ENCODE measurements around the gene SV2B. TPM values are rescaled to one million over a fixed set of nuclear protein-coding genes. Genes with fewer than 3 reads are reported as not detected.

Gene SV2B
- total RNA-seq, 1 experiment from 2014 or later, result not detected

DNA sequence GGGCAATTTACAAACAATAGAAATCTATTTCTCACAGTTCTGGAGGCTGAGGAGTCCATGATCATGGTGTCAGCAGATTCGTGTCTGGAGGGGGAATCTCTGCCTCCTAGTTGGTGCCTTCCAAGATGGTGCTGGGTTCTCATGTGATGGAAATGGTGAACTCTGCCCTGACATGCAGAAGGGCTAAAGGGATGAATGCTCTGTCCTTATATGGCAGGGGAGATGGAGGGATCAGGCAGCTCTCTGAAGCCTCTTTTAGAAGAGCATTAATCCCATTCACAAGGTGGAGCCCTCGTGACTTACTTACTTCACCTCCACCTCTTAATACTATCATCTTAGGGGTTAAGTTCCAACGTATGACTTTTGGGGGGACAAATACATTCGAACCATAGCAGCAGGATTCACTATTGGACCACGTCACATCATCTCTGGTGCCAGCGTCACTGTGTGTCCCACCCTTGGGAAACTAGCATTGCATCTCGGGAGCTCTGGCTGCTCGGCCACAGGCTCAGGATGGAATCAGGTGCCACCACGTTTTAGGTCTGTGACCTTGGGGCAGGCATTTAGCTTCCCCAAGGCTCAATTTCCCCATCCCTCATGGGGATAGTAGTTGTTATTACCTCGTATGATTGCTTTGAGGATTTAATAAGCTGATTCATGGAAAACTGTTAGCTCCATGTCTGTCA, 53.0 kb downstream of the SV2B start:
- intact Hi-C loops (cut with micrococcal nuclease; ENCODE audit: unreplicated experiment), result no loop called here
- DNase-seq, result no peak
- Histone ChIP-seq H3F3A (ENCODE audit: insufficient read depth, low read depth) (no peaks in the 10 kb centered on the region), H3K9me3 (ENCODE audit: insufficient read depth, low read depth) (no peaks in the 10 kb centered on the region), H3K4me2 (no peak overlapping the region), H3K4me1 (replicated peaks; ENCODE audit: insufficient read depth) (no peaks in the 10 kb centered on the region), H3K4me3 (no peak overlapping the region), H3K36me3 (ENCODE audit: low read depth) (no peaks in the 10 kb centered on the region), H3K27me3 (ENCODE audit: insufficient read depth, low read depth) (peaks cover 21% of the 10 kb centered on the region; the same call in 1 of the 2 replicates), H3K9me2 (ENCODE audit: insufficient read depth) (no peaks in the 10 kb centered on the region), H3K79me2 (ENCODE audit: low read depth) (no peaks in the 10 kb centered on the region), H4K20me1 (ENCODE audit: insufficient read depth) (no peaks in the 10 kb centered on the region), H3K27ac (no peak overlapping the region), H2AFZ (no peak overlapping the region)
- TF ChIP-seq, protein P1, sequence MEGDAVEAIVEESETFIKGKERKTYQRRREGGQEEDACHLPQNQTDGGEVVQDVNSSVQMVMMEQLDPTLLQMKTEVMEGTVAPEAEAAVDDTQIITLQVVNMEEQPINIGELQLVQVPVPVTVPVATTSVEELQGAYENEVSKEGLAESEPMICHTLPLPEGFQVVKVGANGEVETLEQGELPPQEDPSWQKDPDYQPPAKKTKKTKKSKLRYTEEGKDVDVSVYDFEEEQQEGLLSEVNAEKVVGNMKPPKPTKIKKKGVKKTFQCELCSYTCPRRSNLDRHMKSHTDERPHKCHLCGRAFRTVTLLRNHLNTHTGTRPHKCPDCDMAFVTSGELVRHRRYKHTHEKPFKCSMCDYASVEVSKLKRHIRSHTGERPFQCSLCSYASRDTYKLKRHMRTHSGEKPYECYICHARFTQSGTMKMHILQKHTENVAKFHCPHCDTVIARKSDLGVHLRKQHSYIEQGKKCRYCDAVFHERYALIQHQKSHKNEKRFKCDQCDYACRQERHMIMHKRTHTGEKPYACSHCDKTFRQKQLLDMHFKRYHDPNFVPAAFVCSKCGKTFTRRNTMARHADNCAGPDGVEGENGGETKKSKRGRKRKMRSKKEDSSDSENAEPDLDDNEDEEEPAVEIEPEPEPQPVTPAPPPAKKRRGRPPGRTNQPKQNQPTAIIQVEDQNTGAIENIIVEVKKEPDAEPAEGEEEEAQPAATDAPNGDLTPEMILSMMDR (conservative IDR thresholded peaks at IDR 0.05), result no peak
- no peak for TF ChIP-seq EZH2 (IDR thresholded peaks at IDR 0.05; ENCODE audit: low read depth)
- CTCF ChIA-PET, result no interaction called here
- no TSS peak for BruUV-seq (replicated peaks)
- POLR2A ChIA-PET (ENCODE audit: unreplicated experiment), result no interaction called here

DNA sequence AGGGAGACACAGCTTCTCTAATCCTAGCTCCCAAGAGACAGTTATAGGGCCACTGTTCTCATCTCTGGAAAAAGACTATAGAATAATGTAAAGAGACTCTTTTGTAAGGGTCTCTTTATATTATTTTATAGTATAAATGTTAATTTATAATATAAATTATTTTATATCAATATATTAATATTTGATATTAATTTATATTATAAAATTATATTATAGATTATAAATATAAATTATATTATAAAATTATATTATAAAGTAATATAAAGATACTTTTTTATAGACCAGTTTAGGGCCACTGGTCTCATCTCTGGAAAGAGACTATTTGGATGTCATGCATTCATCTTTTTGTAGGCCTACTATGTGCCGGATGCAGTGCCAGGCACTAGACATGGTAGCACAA, 53.9 kb downstream of the SV2B start:
- no peak overlapping the region for H3K4me2 ChIP-seq
- ChIA-PET POLR2A (ENCODE audit: unreplicated experiment) (no interaction called here), CTCF (no interaction called here)
- H3K27ac ChIP-seq, result no peak overlapping the region
- H3K4me3 ChIP-seq, result no peak overlapping the region
- no peaks in the 10 kb centered on the region for H3K9me2 ChIP-seq (ENCODE audit: insufficient read depth)
- BruUV-seq (replicated peaks), result no TSS peak
- H4K20me1 ChIP-seq (ENCODE audit: insufficient read depth), result no peaks in the 10 kb centered on the region
- no peaks in the 10 kb centered on the region for H3K4me1 ChIP-seq (replicated peaks; ENCODE audit: insufficient read depth)
- H3K27me3 ChIP-seq (ENCODE audit: insufficient read depth, low read depth), result peaks cover 21% of the 10 kb centered on the region; the same call in 1 of the 2 replicates
- H3F3A ChIP-seq (ENCODE audit: insufficient read depth, low read depth), result no peaks in the 10 kb centered on the region
- no peak for DNase-seq
- H3K36me3 ChIP-seq (ENCODE audit: low read depth), result no peaks in the 10 kb centered on the region
- intact Hi-C loops (cut with micrococcal nuclease; ENCODE audit: unreplicated experiment), result no loop called here
- no peaks in the 10 kb centered on the region for H3K79me2 ChIP-seq (ENCODE audit: low read depth)
- no peak overlapping the region for H2AFZ ChIP-seq
- no peaks in the 10 kb centered on the region for H3K9me3 ChIP-seq (ENCODE audit: insufficient read depth, low read depth)
- no peak for TF ChIP-seq EZH2 (IDR thresholded peaks at IDR 0.05; ENCODE audit: low read depth)
- TF ChIP-seq, protein P1 (conservative IDR thresholded peaks at IDR 0.05), result no peak

DNA sequence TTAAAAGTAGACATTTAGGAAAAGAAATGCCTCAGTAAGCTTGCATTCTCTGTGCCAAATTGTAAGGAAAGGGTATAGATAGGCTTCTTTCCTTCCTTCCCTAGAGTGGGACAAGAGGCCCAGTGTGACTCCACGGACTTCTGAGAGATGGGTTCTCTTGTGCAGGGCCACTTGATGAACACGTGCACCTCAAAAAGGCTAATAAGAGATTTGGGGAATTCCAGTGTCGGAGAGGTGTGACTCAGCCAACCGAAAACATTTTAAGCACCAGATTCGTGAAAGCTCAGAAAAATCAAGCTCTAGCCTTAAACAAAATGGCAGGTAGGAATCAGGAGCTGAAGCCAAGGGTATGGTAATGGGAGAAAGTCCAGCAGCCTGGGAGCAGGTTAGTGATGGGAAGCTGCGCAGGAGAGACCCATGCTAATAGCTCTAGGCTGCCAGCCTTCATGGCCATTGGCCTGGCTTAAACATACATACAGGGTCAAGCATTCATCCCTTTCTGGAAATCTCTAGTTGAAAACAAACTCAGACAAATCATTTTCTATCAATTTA, 56.2 kb downstream of the SV2B start:
- CTCF ChIA-PET, result no interaction called here

More for the DNA sequence above, 56.2 kb downstream of the SV2B start:
- Histone ChIP-seq H2AFZ (no peak overlapping the region), H4K20me1 (ENCODE audit: insufficient read depth) (no peaks in the 10 kb centered on the region), H3K79me2 (ENCODE audit: low read depth) (no peaks in the 10 kb centered on the region), H3K4me3 (no peak overlapping the region), H3K27ac (no peak overlapping the region), H3K27me3 (ENCODE audit: insufficient read depth, low read depth) (peaks cover 17% of the 10 kb centered on the region; the same call in 1 of the 2 replicates), H3K4me1 (replicated peaks; ENCODE audit: insufficient read depth) (no peaks in the 10 kb centered on the region), H3K4me2 (no peak overlapping the region), H3F3A (ENCODE audit: insufficient read depth, low read depth) (no peaks in the 10 kb centered on the region), H3K9me2 (ENCODE audit: insufficient read depth) (no peaks in the 10 kb centered on the region), H3K36me3 (ENCODE audit: low read depth) (no peaks in the 10 kb centered on the region), H3K9me3 (ENCODE audit: insufficient read depth, low read depth) (no peaks in the 10 kb centered on the region)
- intact Hi-C loops (cut with micrococcal nuclease; ENCODE audit: unreplicated experiment), result no loop called here
- TF ChIP-seq EZH2 (IDR thresholded peaks at IDR 0.05; ENCODE audit: low read depth), result no peak
- TF ChIP-seq, protein P1 (conservative IDR thresholded peaks at IDR 0.05), result no peak
- POLR2A ChIA-PET (ENCODE audit: unreplicated experiment), result interaction anchor here (0.6 kb wide), 1 partner anchor 12 kb away, joined by 3 read pairs; no protein-coding TSS in a partner anchor
- BruUV-seq (replicated peaks), result no TSS peak
- no peak for DNase-seq
